ENCODE results near the gene CLEC9A.

DNA sequence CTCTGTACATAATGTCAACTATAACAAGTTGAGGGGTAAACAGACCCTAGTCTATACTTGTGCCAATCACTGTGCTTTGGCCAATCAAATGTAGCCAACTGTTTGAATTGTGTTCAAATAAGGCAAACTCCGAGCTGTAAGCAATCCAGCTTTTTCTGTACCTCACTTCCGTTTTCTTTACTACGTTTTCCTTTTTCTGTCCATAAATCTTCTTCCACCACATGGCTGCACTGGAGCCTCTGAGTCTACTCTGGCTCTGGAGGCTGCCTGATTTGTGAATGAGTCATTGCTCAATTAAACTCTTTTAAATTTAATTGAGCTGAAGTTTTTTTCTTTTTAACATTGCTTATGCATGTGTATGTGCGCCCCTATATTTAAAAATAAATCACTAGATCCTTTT lies 38.6 kb downstream of the CLEC9A start:
- TF ChIP-seq ZSCAN23 (tag by site-specific recombination; IDR thresholded peaks at IDR 0.05) (no peak), ZNF174 (tag by site-specific recombination; IDR thresholded peaks at IDR 0.05) (no peak), YY1 (tag by site-specific recombination; IDR thresholded peaks at IDR 0.05) (no peak), ZNF114 (tag by site-specific recombination; IDR thresholded peaks at IDR 0.05) (no peak)
- TF ChIP-seq, protein P1, sequence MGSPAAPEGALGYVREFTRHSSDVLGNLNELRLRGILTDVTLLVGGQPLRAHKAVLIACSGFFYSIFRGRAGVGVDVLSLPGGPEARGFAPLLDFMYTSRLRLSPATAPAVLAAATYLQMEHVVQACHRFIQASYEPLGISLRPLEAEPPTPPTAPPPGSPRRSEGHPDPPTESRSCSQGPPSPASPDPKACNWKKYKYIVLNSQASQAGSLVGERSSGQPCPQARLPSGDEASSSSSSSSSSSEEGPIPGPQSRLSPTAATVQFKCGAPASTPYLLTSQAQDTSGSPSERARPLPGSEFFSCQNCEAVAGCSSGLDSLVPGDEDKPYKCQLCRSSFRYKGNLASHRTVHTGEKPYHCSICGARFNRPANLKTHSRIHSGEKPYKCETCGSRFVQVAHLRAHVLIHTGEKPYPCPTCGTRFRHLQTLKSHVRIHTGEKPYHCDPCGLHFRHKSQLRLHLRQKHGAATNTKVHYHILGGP (tag by site-specific recombination; IDR thresholded peaks at IDR 0.05): no peak
- TF ChIP-seq, protein P2, sequence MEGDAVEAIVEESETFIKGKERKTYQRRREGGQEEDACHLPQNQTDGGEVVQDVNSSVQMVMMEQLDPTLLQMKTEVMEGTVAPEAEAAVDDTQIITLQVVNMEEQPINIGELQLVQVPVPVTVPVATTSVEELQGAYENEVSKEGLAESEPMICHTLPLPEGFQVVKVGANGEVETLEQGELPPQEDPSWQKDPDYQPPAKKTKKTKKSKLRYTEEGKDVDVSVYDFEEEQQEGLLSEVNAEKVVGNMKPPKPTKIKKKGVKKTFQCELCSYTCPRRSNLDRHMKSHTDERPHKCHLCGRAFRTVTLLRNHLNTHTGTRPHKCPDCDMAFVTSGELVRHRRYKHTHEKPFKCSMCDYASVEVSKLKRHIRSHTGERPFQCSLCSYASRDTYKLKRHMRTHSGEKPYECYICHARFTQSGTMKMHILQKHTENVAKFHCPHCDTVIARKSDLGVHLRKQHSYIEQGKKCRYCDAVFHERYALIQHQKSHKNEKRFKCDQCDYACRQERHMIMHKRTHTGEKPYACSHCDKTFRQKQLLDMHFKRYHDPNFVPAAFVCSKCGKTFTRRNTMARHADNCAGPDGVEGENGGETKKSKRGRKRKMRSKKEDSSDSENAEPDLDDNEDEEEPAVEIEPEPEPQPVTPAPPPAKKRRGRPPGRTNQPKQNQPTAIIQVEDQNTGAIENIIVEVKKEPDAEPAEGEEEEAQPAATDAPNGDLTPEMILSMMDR (tag by site-specific recombination; IDR thresholded peaks at IDR 0.05): no peak

All from HEK293 (cell line).